ENCODE data around the gene RAB31.

The RAB31 gene

GRCh38 chr18:9706081-9706935 lies 1.8 kb upstream of the RAB31 start:
- Histone ChIP-seq H3K9ac (ENCODE audit: insufficient read length) (no peak overlapping the region), H3K27ac (no peak overlapping the region)

GRCh38 chr18:9707381-9708056 lies 582 bp upstream of the RAB31 start:
- TF ChIP-seq EZH2 (IDR thresholded peaks at IDR 0.05) (no peak), FOXP2 (optimal IDR thresholded peaks at IDR 0.05; ENCODE audit: control extremely low read depth, extremely low read length, insufficient read depth) (no peak), POLR2AphosphoS5 (IDR thresholded peaks at IDR 0.05; ENCODE audit: borderline replicate concordance, low read depth, low read length) (no peak)
- no peak for DNase-seq (ENCODE audit: low read depth, low spot score)
- Histone ChIP-seq H3K9me3 (ENCODE audit: low read depth, low read length) (no peaks in the 10 kb centered on the region), H3K4me3 (no peak overlapping the region), H3K36me3 (ENCODE audit: insufficient read depth, low read length) (no peaks in the 10 kb centered on the region), H3K27ac (no peak overlapping the region), H3K9ac (ENCODE audit: insufficient read length) (no peak overlapping the region)

More at GRCh38 chr18:9706081-9706935, 1.8 kb upstream of the RAB31 start:
- TF ChIP-seq FOXP2 (optimal IDR thresholded peaks at IDR 0.05; ENCODE audit: control extremely low read depth, extremely low read length, insufficient read depth) (no peak), POLR2AphosphoS5 (IDR thresholded peaks at IDR 0.05; ENCODE audit: borderline replicate concordance, low read depth, low read length) (no peak), EZH2 (IDR thresholded peaks at IDR 0.05) (no peak)
- Histone ChIP-seq H3K4me3 (no peak overlapping the region), H3K36me3 (ENCODE audit: insufficient read depth, low read length) (no peaks in the 10 kb centered on the region), H3K9me3 (ENCODE audit: low read depth, low read length) (no peaks in the 10 kb centered on the region)
- no peak for DNase-seq (ENCODE audit: low read depth, low spot score)

DNA sequence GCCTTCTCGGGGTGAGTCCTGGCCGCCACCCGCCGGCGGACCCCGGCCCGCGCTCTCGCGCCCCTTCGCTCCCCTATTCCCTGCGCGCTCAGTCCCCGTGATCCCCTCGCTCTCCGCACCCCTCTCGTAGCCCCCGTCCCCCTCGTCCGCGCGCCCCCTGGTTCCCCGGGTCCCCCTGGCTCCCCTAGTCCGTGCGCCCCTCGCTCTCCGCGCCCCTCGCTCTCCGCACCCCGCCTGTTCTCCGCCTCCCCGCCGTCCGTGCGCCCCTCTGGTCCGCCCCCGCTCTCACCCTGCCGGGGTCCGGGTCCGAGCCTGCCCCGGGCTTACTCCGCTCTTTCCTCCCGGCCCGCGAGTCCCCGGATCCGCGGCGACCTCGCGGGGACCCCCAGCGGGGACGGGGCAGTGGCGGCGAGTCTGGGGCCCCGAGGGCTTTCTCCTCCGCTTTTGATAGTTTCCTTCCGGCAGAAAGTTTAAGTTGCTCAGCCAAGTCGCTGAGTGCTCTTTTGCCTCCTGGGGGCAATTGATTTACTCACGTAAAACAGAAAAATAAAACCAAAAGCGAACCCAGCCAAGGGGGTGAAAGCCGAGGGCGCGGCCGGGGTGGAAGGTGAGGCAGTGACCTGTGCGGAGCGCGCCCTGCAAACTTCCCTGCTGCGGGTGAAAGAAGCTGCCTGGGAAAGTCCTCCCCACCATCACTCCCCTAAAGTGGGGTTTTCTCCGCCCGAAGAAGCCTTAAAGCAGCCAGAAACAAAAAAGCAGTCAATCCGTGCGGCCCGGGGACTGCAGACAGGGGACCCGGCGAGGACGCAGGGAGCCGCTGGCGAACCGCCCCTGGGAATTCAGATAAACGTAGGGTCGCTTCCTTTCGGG lies 568 bp downstream of the RAB31 start:
- no peak for DNase-seq (ENCODE audit: low read depth, low spot score)
- Histone ChIP-seq H3K36me3 (ENCODE audit: insufficient read depth, low read length) (no peaks in the 10 kb centered on the region), H3K4me3 (peak overlapping the region; percentile 78), H3K9ac (ENCODE audit: insufficient read length) (peak overlapping the region; percentile 43), H3K9me3 (ENCODE audit: low read depth, low read length) (no peaks in the 10 kb centered on the region; the same call in 1 of the 2 replicates), H3K27ac (no peak overlapping the region)
- TF ChIP-seq POLR2AphosphoS5 (IDR thresholded peaks at IDR 0.05; ENCODE audit: borderline replicate concordance, low read depth, low read length), result no peak
- no peak for TF ChIP-seq FOXP2 (optimal IDR thresholded peaks at IDR 0.05; ENCODE audit: control extremely low read depth, extremely low read length, insufficient read depth)
- no peak for TF ChIP-seq EZH2 (IDR thresholded peaks at IDR 0.05)

DNA sequence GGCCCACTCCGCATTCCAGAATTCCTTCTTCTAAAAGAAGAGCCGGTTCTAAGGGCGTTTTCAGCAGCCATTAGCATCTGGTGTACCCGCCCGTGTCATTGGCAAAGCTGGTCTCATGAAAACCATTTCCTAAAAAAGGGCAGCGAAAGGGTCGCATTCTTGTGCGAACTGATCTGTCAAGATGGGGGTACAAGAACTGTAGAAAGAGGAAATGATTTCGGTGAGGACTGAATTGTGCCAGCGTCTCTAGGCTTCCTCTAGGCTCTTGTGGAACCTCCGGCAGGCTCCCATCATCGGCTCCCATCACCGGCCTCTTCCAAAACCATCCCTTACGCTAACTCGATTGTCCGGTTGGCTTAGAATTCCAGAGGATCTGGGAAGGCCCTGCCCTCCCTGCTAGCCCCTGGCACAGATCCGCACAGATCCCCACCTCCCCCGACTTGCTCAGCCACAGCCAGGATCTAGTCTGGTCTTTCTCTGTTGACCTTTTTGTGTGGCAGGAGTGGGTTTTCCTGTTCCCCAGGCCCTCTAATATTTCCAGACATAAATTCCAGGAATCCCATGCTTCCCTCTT lies 1.3 kb downstream of the RAB31 start:
- no peak for DNase-seq (ENCODE audit: low read depth, low spot score)

GRCh38 chr18:9710037-9710436 lies 1.9 kb downstream of the RAB31 start:
- Histone ChIP-seq H3K27ac (no peak overlapping the region), H3K9me3 (ENCODE audit: low read depth, low read length) (no peaks in the 10 kb centered on the region; the same call in 1 of the 2 replicates), H3K36me3 (ENCODE audit: insufficient read depth, low read length) (no peaks in the 10 kb centered on the region), H3K9ac (ENCODE audit: insufficient read length) (no peak overlapping the region), H3K4me3 (no peak overlapping the region)
- TF ChIP-seq EZH2 (IDR thresholded peaks at IDR 0.05) (no peak), FOXP2 (optimal IDR thresholded peaks at IDR 0.05; ENCODE audit: control extremely low read depth, extremely low read length, insufficient read depth) (no peak), POLR2AphosphoS5 (IDR thresholded peaks at IDR 0.05; ENCODE audit: borderline replicate concordance, low read depth, low read length) (no peak)
- DNase-seq (ENCODE audit: low read depth, low spot score), result no peak

More for the DNA sequence above, 1.3 kb downstream of the RAB31 start:
- Histone ChIP-seq H3K9me3 (ENCODE audit: low read depth, low read length) (no peaks in the 10 kb centered on the region; the same call in 1 of the 2 replicates), H3K36me3 (ENCODE audit: insufficient read depth, low read length) (no peaks in the 10 kb centered on the region), H3K9ac (ENCODE audit: insufficient read length) (peak overlapping the region; percentile 43), H3K27ac (no peak overlapping the region), H3K4me3 (peak overlapping the region; percentile 78)
- no peak for TF ChIP-seq POLR2AphosphoS5 (IDR thresholded peaks at IDR 0.05; ENCODE audit: borderline replicate concordance, low read depth, low read length)

GRCh38 chr18:9711361-9712129 lies 3.4 kb downstream of the RAB31 start:
- Histone ChIP-seq H3K36me3 (ENCODE audit: insufficient read depth, low read length) (no peaks in the 10 kb centered on the region), H3K4me3 (no peak overlapping the region), H3K9me3 (ENCODE audit: low read depth, low read length) (no peaks in the 10 kb centered on the region; the same call in 1 of the 2 replicates), H3K9ac (ENCODE audit: insufficient read length) (no peak overlapping the region), H3K27ac (no peak overlapping the region)
- TF ChIP-seq POLR2AphosphoS5 (IDR thresholded peaks at IDR 0.05; ENCODE audit: borderline replicate concordance, low read depth, low read length), result no peak
- TF ChIP-seq FOXP2 (optimal IDR thresholded peaks at IDR 0.05; ENCODE audit: control extremely low read depth, extremely low read length, insufficient read depth), result no peak
- no peak for TF ChIP-seq EZH2 (IDR thresholded peaks at IDR 0.05)
- DNase-seq (ENCODE audit: low read depth, low spot score), result no peak

DNA sequence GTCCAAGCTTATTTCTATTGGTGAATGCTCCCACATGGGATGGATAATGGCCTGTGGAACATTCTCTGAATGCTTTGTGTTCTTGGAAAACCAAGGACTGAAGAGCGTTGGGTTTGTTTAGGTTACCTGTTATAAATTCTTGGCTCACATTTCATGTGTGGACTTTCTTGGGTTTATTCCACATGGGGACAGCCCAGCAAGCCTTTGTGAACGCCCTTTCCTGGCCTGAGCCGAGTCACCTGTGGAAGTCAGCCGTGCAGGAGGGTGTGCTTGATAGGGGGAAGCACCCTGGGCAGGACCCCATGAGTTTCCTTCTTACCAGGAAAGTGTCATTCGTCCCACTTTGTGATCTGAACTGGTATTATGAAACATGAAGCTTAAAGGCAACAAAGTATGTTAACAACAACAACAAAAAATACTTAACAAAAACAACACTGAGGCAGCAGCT lies 4.1 kb downstream of the RAB31 start:
- Histone ChIP-seq H3K9me3 (ENCODE audit: low read depth, low read length) (no peaks in the 10 kb centered on the region; the same call in 1 of the 2 replicates), H3K27ac (no peak overlapping the region), H3K36me3 (ENCODE audit: insufficient read depth, low read length) (no peaks in the 10 kb centered on the region), H3K4me3 (no peak overlapping the region), H3K9ac (ENCODE audit: insufficient read length) (no peak overlapping the region)
- no peak for TF ChIP-seq EZH2 (IDR thresholded peaks at IDR 0.05)
- TF ChIP-seq POLR2AphosphoS5 (IDR thresholded peaks at IDR 0.05; ENCODE audit: borderline replicate concordance, low read depth, low read length), result no peak
- no peak for TF ChIP-seq FOXP2 (optimal IDR thresholded peaks at IDR 0.05; ENCODE audit: control extremely low read depth, extremely low read length, insufficient read depth)
- no peak for DNase-seq (ENCODE audit: low read depth, low spot score)
